ENCODE results near the gene DARS2. TPM values are rescaled to one million over a fixed set of nuclear protein-coding genes. Genes with fewer than 3 reads are reported as not detected.

Gene DARS2
- total and polyA plus RNA-seq, 2 of the 4 experiments (the other 2 are of a cell fraction): 14.8 to 18.8 TPM

Small RNA genes lying within 50 kb of the gene (microRNA-seq; reads per million reads assigned to microRNA genes)
- not detected for gene RF00019 (ENCODE audit: insufficient read depth, insufficient read length)

Small RNA genes lying within 50 kb of the gene (small RNA-seq; reads per million reads assigned to genes)
- gene RF00019: 0 reads per million in 5 experiments

Other genes starting within 250 kb of the DARS2 start
- not detected in 2 replicates for gene SLC9C2, start 221.6 kb upstream of the DARS2 start, total RNA-seq (2012; rRNA removed)
- gene SLC9C2, start 221.6 kb upstream of the DARS2 start, polyA plus RNA-seq (2012; rRNA removed): not detected in 2 replicates
- not detected in 2 replicates for gene TEX50, start 189.3 kb upstream of the DARS2 start, total RNA-seq (2012; rRNA removed)
- gene TEX50, start 189.3 kb upstream of the DARS2 start, polyA plus RNA-seq (2012; rRNA removed): not detected in 2 replicates
- under 0.01 TPM in 1 of 2 replicates, not detected in the other for gene ANKRD45, start 154.8 kb upstream of the DARS2 start, total RNA-seq (2012; rRNA removed)
- not detected in 2 replicates for gene ANKRD45, start 154.8 kb upstream of the DARS2 start, polyA plus RNA-seq (2012; rRNA removed)
- gene KLHL20, start 109.7 kb upstream of the DARS2 start, total RNA-seq (2012; rRNA removed): 23.3 and 25.8 TPM in 2 replicates
- gene KLHL20, start 109.7 kb upstream of the DARS2 start, polyA plus RNA-seq (2012; rRNA removed): 11.0 and 13.5 TPM in 2 replicates
- gene CENPL, start 210 bp downstream of the DARS2 start, total RNA-seq (2012; rRNA removed): 21.1 and 21.9 TPM in 2 replicates
- gene CENPL, start 210 bp downstream of the DARS2 start, polyA plus RNA-seq (2012; rRNA removed): 4.8 and 6.3 TPM in 2 replicates
- gene GAS5, start 43.3 kb downstream of the DARS2 start, total RNA-seq (2012; rRNA removed): 380 and 450 TPM in 2 replicates
- gene GAS5, start 43.3 kb downstream of the DARS2 start, polyA plus RNA-seq (2012; rRNA removed): 561 and 737 TPM in 2 replicates
- 9.7 and 13.1 TPM in 2 replicates for gene ZBTB37, start 43.7 kb downstream of the DARS2 start, total RNA-seq (2012; rRNA removed)
- gene ZBTB37, start 43.7 kb downstream of the DARS2 start, polyA plus RNA-seq (2012; rRNA removed): 0.92 and 1.0 TPM in 2 replicates
- gene SERPINC1, start 92.7 kb downstream of the DARS2 start, total RNA-seq (2012; rRNA removed): not detected in 2 replicates
- not detected in 2 replicates for gene SERPINC1, start 92.7 kb downstream of the DARS2 start, polyA plus RNA-seq (2012; rRNA removed)
- 26.1 and 39.3 TPM in 2 replicates for gene RC3H1, start 197.7 kb downstream of the DARS2 start, total RNA-seq (2012; rRNA removed)
- gene RC3H1, start 197.7 kb downstream of the DARS2 start, polyA plus RNA-seq (2012; rRNA removed): 5.1 and 5.4 TPM in 2 replicates